ENCODE results near the gene CPOX.

- TF ChIP-seq GATA2 (IDR thresholded peaks at IDR 0.05; ENCODE audit: low read depth, low read length): no peak
- TF ChIP-seq GATA3 (IDR thresholded peaks at IDR 0.05; ENCODE audit: low read depth, low read length): no peak
Observed at GRCh38 chr3:98587654-98588053, 5.8 kb downstream of the CPOX start.

Data from SH-SY5Y (cell line).